HepG2 (cell line): ENCODE results near the gene ATP11B. TPM values are rescaled to one million over a fixed set of nuclear protein-coding genes. Genes with fewer than 3 reads are reported as not detected.

Experiments
- ELF4 ChIP-seq: sonication (generic); formaldehyde crosslinking; IDR thresholded peaks from 2 replicates; pipeline ENCODE4 v1.5.0; 2020; ENCODE audit warnings: missing genetic modification reagents, mild to moderate bottlenecking, moderate library complexity, borderline replicate concordance
- PAXIP1 ChIP-seq: sonication (generic); formaldehyde crosslinking; conservative IDR thresholded peaks from 2 replicates; pipeline ENCODE4 v1.4.0; 2020; ENCODE audit warnings: mild to moderate bottlenecking, missing genetic modification reagents, moderate library complexity
- SIN3B ChIP-seq: fragments of 150-350 bp; IDR thresholded peaks from 2 replicates; pipeline ENCODE4 v1.6.1; 2014; ENCODE audit warnings: low read length
- SMAD1 ChIP-seq: sonication (generic); formaldehyde crosslinking; IDR thresholded peaks from 2 replicates; pipeline ENCODE4 v1.4.0; 2020; ENCODE audit warnings: missing genetic modification reagents, low read depth, mild to moderate bottlenecking, borderline replicate concordance
- USF2 ChIP-seq, 2 experiments: sonication (generic) in 1 of 2; formaldehyde crosslinking in 1 of 2; IDR thresholded peaks; 2 replicates each; pipeline versions ENCODE4 v1.5.1 to v1.6.1; 2011 to 2020; ENCODE audit warnings: borderline replicate concordance in 1 of 2, low read depth in 1 of 2, low read length in 1 of 2, mild to moderate bottlenecking in 1 of 2, missing genetic modification reagents in 1 of 2, moderate library complexity in 1 of 2
- ZEB1 ChIP-seq: IDR thresholded peaks from 2 replicates; pipeline ENCODE4 v1.6.1; 2012; ENCODE audit warnings: mild to moderate bottlenecking, low read depth, inconsistent platforms; ENCODE audit not compliant: insufficient replicate concordance
- ZFP36L1 ChIP-seq: sonication (generic); formaldehyde crosslinking; IDR thresholded peaks from 2 replicates; pipeline ENCODE4 v1.8.0; 2022; ENCODE audit warnings: mild to moderate bottlenecking, missing genetic modification reagents, moderate library complexity
- ZNF160 ChIP-seq: sonication (generic); formaldehyde crosslinking; IDR thresholded peaks from 2 replicates; pipeline ENCODE4 v1.8.0; 2022; ENCODE audit warnings: mild to moderate bottlenecking, inconsistent platforms, missing genetic modification reagents
- ZNF576 ChIP-seq: sonication (generic); formaldehyde crosslinking; IDR thresholded peaks from 2 replicates; pipeline ENCODE4 v1.4.0; 2020; ENCODE audit warnings: mild to moderate bottlenecking, missing genetic modification reagents
- ZNF615 ChIP-seq: sonication (generic); formaldehyde crosslinking; IDR thresholded peaks from 2 replicates; pipeline ENCODE4 v1.5.0; 2020; ENCODE audit warnings: mild to moderate bottlenecking, missing genetic modification reagents, borderline replicate concordance
- polyA plus RNA-seq, 8 experiments: library from polyadenylated mRNA; depleted of rRNA in 3 of 8; stranded (reverse) in 7 of 8; unstranded in 1 of 8; fragments of >200 nt; fragmentation: Illumina TruSeq in 4 of 8; extraction: Trizol in 4 of 8; gene quantifications; 2 replicates each; pipeline versions ENCODE4 v1.2.1 to v1.2.3, GENCODE V29; 2011 to 2016; ENCODE audit warnings: low read depth in 4 of 8, missing spikeins in 1 of 8, mixed read lengths in 1 of 8; ENCODE audit not compliant: insufficient read depth in 1 of 8
- total RNA-seq, 5 experiments: library from RNA; depleted of rRNA; stranded (reverse); fragments of >200 nt; fragmentation: Illumina TruSeq; extraction: Trizol; gene quantifications; 2 replicates each; pipeline ENCODE4 v1.2.3, GENCODE V29; 2016; ENCODE audit warnings: low read depth in 1 of 5
- TF ChIP-seq, protein P1 (sequence below): sonication (generic); formaldehyde crosslinking; IDR thresholded peaks from 2 replicates; pipeline ENCODE4 v1.4.0; 2020; ENCODE audit warnings: mild to moderate bottlenecking, missing genetic modification reagents

ATP11B gene
- total and polyA plus RNA-seq, 2 of the 13 experiments (the other 11 are each of a cell fraction or from before 2014, with no cell fraction given), result 10.1 to 22.9 TPM

GRCh38 chr3:182970811-182971418 is 177.6 kb downstream of the ATP11B start (continued):
- TF ChIP-seq, protein P1, sequence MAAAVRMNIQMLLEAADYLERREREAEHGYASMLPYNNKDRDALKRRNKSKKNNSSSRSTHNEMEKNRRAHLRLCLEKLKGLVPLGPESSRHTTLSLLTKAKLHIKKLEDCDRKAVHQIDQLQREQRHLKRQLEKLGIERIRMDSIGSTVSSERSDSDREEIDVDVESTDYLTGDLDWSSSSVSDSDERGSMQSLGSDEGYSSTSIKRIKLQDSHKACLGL (CRISPR knock-in tag), result no peak
- TF ChIP-seq ZFP36L1 (no peak), ZNF576 (CRISPR knock-in tag) (no peak), SMAD1 (CRISPR knock-in tag) (no peak), USF2 (IDR thresholded peaks at IDR 0.05; ENCODE audit: low read depth, low read length) (no peak), USF2 (CRISPR knock-in tag; IDR thresholded peaks at IDR 0.05; ENCODE audit: borderline replicate concordance) (no peak), ZEB1 (peak; percentile 66), ELF4 (CRISPR knock-in tag) (no peak), PAXIP1 (CRISPR knock-in tag) (peak; percentile 85), ZNF160 (CRISPR knock-in tag) (no peak), SIN3B (no peak), ZNF615 (no peak)
- TF ChIP-seq, all 625 proteins: peak for 19

Other genes starting within 250 kb of the ATP11B start
- gene DCUN1D1, start 187.0 kb downstream of the ATP11B start, total RNA-seq (2016; rRNA removed; fragmentation: Illumina TruSeq; extraction: Trizol), result 39.7 and 66.9 TPM in 2 replicates
- 6.2 and 10.5 TPM in 2 replicates for gene DCUN1D1, start 187.0 kb downstream of the ATP11B start, polyA plus RNA-seq (2011; rRNA removed)